CD4-positive, alpha-beta T cell treated with Interferon gamma for 1 hour (primary cell): Measurements from ENCODE around the gene CLEC4A.
"Not testable (repeated sequence)": the region's sequence is repeated elsewhere in the genome, so short reads cannot be mapped to it uniquely, and the experiment has no call there.

ENCODE experiments used
- DNase-seq: peaks from one replicate; pipeline ENCODE4 v3.0.0-alpha.2; 2020

The CLEC4A gene

DNA sequence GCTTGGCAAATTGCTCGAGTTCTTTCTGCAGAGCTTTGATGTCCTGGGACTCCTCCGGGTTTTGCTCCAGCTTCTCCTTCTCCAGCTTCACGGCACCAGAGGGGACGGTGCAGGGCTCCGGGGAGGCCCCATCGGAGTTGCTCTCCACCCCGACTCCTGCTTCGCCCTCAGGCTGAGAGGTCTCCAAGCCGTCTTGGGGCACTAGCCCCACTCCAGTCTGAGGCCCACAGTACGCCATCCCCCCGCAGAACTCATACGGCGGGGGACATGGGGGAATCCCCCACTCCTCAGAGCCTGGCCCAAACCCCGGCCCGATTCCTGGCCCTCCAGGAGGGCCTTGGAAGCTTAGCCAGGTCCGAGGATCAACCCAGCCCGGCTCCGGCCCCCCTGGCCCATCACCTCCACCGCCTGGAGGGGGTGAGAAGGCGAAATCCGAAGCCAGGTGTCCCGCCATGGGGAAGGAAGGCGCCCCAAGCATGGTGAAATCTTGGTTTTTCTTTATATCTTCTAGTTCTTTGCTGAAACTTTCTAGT lies 11.0 kb downstream of the CLEC4A start:
- not testable (repeated sequence) for DNase-seq

DNA sequence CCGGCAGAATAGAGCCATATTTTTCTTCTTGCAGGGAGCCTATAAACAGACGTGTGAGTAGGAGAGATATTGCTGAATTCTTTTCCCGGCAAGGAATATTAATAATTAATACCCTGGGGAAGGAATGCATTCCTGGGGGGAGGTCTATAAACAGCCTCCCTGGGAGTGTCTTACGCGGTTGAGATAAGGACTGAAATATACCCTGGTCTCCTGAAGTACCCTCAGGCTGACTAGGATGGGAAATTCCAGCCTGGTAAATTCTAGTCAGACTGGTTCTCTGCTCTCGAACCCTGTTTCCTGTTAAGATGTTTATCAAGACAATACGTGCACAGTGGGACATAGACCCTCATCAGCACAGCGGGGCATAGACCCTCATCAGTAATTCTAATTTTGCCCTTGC lies 18.2 kb downstream of the CLEC4A start:
- not testable (repeated sequence) for DNase-seq

DNA sequence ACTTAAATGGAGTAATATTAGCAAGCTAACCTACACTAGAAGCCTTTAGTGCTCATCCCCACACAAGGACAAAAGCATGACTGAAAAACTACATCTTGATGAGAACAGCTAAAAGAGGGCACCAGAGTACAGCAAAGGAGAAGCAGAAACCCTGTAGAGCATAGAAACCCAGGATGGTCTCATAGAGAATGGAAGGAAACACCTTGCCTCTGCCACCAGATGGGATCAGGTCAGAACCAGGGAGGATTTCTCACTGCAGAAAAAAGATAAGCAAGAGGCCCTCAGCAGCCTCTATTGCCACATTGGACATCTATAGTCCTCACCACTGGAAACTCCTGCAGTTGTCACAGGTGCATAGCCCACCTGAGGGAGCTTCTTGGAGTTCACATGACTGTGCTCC lies 19.8 kb downstream of the CLEC4A start:
- no peak for DNase-seq

DNA sequence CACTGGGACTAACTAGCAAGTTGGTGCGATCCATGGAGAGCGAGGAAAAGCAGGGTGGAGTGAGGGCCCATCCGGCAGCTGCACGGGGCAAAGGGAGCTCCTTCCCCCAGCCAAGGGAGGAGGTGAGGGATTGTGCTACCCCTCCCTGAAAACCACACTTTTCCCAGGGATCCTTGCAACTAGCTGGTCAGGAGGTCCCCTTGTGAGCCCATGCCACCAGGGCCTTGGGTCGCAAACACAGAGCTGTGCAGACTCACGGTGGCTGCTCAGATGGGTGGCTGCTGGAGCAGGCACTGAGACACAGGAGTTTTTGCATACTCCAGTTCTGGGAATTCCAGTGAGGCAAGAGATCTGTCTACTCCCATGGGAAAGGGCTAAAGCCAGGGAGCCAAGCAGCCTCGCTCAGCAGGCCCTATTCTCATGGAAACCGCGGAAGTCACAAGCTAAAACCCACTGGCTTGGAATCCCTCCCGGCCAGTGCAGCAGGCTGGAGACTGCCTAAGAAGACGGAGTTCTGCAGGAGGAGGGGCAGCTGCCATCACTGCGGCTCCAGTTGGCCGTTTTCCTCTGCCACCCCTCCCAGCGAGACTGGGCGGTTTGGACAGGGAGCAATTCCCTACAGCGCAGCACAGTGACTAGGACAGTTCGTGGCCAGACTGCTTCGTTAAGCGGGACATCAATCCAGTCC lies 22.5 kb downstream of the CLEC4A start:
- DNase-seq, result no peak

DNA sequence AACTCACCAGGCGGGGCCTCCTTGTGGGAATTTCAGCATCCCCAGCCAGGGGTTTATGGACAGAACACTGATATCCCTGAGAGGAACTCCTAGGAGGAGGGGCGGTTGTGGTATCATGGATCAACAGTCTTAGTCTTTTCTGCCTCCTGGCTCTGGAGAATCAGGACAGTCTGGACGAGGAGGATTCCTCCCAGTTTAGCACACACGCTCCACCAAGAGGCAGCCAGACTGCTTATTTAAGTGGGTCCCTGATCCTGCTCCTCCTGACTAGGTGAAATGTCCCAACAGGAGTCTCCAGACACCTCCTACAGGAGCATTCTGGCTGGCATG lies 23.0 kb downstream of the CLEC4A start:
- DNase-seq, result no peak

DNA sequence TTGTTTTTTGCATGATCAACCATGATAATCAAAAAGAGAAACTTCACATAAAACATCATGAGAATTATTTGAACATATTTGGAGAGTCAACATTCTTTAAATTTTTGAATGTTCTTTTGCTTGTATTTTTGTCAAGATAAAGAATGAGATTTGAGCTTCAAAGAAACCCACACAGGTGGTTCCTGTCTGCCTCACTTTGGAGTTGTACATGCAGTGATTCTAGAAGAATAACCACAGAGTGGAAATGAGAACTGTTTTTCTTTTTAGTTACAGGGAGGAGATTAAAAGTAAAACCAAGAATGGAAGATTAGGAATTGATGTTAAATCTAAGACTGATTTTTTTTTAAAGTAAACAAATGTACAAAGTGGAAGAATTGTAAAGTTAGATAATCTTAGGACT lies 31.1 kb downstream of the CLEC4A start:
- DNase-seq, result no peak

DNA sequence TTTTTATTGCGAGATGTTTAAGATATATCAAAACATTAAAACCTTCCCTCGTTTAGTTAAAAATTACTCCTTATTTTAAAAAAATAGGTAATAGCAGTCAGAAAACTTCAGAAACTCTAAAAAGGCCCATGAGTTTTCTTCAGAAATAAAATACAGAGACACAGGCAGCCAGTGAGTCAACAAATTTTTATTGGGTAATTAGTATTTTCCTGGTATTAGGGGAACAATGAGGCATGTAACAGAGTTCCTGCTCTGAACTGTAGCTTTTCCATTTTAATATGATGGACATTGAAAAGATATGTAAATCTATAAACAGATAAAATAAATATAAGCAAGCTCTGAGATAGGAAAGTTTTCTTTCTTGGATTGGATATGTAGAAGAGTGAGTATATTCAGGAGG lies 33.0 kb downstream of the CLEC4A start:
- no peak for DNase-seq

DNA sequence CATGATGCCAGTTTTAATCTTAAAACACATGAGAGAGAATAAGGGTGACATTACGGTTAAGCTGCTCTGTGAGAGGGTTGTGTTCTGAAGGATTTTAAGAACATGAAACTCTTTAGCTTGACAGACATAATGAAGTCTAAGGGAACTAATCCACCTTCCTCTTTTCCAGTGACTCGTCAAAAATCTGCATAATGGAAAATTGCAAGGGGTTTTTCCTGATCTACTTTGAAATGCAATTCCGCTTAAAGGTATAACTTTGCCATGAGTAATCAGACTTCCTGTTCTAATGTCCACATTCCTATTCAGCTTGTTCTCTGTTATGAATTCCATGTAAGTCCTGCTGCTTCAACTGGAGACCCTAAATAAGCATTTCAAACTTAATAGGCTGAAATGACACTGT lies 33.4 kb downstream of the CLEC4A start, which contains the start of gene ZNF705A:
Gene ZNF705A (plus strand): TSS at position 171 of the 400 bp plus-strand sequence. CDS start 15,611 bp downstream, outside the sequence.
- DNase-seq, result no peak

DNA sequence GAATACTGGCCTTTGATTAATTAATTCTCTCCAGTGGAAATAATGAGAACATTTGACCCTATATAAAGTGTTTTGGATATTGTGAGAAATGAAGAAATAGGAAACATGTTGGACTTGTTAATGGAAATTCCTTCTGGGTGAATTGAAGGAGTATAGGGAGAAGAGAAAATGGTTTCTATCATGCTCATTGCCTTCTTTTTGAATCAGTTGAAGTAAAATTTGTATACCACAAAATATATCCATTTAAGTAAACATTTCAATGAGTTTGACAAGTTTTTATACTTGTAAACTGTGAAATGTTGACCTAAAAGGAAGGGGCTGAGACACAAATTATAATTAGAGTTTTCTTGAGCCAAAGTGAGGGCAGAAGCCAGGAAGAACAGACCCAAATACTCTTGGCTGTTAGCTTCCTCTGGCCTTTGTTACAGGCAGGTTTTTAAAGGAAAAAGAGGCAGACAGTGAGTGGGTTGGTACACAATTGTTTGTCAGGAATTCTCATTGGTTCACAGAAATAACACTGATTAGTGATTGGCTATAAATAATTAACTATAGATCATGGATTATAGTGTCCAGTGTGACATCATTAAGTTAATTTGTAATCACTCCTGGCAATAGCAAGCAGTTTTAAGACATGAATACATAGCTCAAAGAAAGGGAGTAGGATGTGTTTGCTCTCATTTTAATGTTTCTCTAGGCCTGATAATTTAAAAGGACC lies 34.2 kb downstream of the CLEC4A start:
- DNase-seq, result no peak

DNA sequence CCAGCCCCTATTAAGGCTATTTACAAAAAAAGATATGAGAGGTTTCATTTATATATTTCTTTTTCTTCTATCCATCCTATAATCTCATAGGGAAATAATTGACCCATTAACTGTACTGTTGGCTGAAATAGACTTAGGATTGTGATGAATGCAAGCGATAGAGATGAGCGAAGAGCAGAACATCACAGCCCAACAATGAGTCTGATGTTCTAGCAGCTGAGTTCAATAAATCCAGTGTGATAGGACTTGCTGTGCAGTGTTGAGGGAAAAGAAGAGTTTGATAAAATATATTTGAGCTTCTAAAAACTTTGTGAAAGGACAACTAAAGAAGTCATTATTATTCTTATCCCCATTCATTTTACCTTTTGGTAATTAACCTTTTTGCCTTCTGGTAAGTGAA lies 49.5 kb downstream of the CLEC4A start:
- DNase-seq, result not testable (repeated sequence)

DNA sequence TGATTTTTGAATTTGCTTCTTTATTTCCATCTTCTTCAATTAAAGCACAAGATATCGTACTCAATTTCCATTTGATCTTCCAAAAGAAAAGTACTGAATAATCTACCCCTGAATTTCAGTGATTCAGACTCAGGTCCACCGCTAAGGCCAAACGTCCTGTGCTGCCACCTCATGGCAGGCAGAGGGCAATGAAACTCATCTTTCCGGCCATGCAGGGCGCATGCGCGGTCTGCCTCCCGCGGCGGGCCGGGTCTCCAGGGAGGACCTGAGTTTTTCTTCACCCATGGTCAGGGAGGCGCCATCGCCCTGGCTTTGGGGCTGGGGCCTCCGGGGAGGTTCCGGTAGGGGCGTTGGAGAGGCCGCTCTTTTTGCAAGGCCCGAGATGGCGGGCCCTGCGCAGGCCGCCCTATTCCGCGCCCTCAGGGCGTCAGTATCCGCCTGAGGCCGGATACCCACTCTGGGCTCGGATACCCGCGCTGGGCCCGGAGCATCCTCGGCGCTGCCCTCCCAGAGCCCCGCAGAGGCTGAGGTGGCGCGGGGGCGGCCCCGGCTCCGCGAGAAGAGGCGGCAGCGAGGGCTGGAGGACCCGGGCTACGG lies 56.7 kb downstream of the CLEC4A start:
- peak; percentile 84 for DNase-seq

DNA sequence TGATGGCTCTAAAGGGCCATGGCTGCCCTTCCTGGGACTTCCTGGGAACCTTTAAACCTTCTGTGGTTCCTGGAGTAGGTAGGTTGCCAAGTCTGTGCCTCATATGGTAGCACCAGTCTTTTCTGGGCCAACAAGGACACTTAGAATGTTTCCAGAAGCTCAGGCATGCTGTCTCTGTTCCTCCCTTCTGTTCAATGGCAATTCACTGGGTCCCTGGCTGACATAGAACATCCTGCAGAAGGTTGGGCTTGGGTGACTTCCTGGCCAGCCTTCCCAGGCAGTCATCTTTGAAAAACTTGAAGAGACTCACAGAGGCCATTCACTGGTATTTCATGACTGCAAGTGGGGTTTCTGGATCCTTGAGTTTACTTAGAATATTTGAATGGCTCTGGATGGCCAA lies 57.9 kb downstream of the CLEC4A start:
- not testable (repeated sequence) for DNase-seq

DNA sequence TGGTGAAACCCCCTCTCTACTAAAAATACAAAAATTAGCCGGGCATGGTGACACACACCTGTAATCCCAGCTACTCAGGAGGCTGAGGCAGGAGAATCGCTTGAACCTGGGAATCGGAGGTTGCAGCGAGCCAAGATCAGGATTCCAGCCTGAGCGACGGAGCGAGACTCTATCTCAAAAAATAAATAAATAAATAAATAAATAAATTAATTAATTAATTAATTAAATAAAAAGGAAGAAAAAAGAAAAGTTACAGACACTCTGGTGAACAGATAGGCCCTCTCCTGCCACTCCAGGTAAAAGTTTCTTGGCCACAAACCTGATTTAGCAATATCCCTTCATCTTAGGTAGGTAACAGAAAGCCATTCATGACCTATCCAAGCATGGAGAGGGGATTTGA lies 59.5 kb downstream of the CLEC4A start:
- DNase-seq, result not testable (repeated sequence)

DNA sequence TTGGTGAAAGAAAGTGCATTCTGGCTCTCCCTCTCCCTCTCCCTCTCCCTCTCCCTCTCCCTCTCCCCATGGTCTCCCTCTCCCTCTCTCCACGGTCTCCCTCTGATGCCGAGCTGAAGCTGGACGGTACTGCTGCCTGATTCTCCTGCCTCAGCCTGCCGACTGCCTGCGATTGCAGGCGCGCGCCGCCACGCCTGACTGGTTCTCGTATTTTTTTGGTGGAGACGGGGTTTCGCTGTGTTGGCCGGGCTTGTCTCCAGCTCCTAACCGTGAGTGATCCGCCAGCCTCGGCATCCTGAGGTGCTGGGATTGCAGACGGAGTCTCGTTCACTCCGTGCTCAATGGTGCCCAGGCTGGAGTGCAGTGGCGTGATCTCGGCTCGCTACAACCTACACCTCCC lies 59.9 kb downstream of the CLEC4A start:
- not testable (repeated sequence) for DNase-seq

DNA sequence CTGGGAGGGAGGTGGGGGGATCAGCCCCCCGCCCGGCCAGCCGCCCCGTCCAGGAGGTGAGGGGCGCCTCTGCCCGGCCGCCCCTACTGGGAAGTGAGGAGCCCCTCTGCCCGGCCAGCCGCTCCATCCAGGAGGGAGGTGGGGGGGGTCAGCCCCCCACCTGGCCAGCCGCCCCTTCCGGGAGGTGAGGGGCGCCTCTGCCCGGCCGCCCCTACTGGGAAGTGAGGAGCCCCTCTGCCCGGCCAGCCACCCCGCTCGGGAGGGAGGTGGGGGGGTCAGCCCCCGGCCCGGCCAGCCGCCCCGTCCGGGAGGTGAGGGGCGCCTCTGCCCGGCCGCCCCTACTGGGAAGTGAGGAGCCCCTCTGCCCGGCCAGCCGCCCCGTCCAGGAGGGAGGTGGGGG lies 60.8 kb downstream of the CLEC4A start:
- DNase-seq, result not testable (repeated sequence)

DNA sequence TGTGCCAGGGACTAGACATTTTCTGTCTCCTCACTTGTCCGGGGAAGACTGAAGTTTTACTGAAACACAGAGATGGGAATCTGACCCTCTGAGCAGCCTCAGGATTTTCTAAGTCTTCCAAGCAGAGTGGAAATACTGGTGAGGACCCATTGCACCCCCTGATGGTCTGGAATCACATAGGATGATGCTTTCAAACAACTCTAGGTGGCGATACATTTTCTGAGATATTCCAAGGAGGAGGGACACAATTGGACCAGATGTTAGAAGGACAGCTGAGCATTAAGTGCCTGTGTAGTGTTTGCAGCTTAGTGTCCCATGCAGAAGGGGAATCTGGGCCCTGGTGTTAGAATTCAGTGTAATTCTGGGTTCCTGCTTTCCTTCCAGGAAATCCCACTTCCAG lies 64.7 kb downstream of the CLEC4A start:
- not testable (repeated sequence) for DNase-seq
